Liver (tissue), 4 donors: ENCODE data around the gene ZNF439. TPM values are rescaled to one million over a fixed set of nuclear protein-coding genes. Genes with fewer than 3 reads are reported as not detected.

Experiments used
- polyA plus RNA-seq, 2 donors: library from polyadenylated mRNA; stranded (reverse) in 1 of 2; unstranded in 1 of 2; fragments of 200-250 nt in 1 of 2; fragments of >200 nt in 1 of 2; fragmentation: Nextera tagmentation in 1 of 2; extraction: Ambion mirVana in 1 of 2; gene quantifications; one replicate each; pipeline versions ENCODE4 v1.2.1 to v1.2.3, GENCODE V29; 2013 to 2015
- total RNA-seq, 2 donors: library from RNA; depleted of rRNA; stranded (reverse); fragments of >200 nt; gene quantifications; one replicate each; pipeline ENCODE4 v1.2.3, GENCODE V29; 2014
- donor health status: healthy.
- donor health status: healthy.
- donor health status: healthy.

Gene ZNF439
- total and polyA plus RNA-seq, 4 donors: 0.33 to 2.4 (median 1.3) TPM

Other genes starting within 250 kb of the ZNF439 start
- gene ZNF823, start 109.8 kb upstream of the ZNF439 start, total RNA-seq: 1 to 10 TPM; 3.1 to 6.4 TPM
- gene ZNF823, start 109.8 kb upstream of the ZNF439 start, polyA plus RNA-seq: 1 to 10 TPM; 2.4 to 3.0 TPM
- 1 to 10 TPM; 7.1 to 7.4 TPM for gene ZNF441, start 81.7 kb upstream of the ZNF439 start, total RNA-seq
- gene ZNF441, start 81.7 kb upstream of the ZNF439 start, polyA plus RNA-seq: 1 to 10 TPM; 1.8 to 4.2 TPM
- gene ZNF491, start 50.2 kb upstream of the ZNF439 start, total RNA-seq: 1 to 10 TPM in 1 of 2 donors, under 1 TPM in 1; 0.98 to 1.8 TPM
- gene ZNF491, start 50.2 kb upstream of the ZNF439 start, polyA plus RNA-seq: under 1 TPM; 0.24 to 0.51 TPM
- gene ZNF440, start 34.5 kb upstream of the ZNF439 start, total RNA-seq: 1 to 10 TPM; 7.2 to 8.5 TPM
- 1 to 10 TPM; 1.3 to 1.5 TPM for gene ZNF440, start 34.5 kb upstream of the ZNF439 start, polyA plus RNA-seq
- gene ZNF69, start 39.1 kb downstream of the ZNF439 start, total RNA-seq: 10 to 100 TPM; 11.8 to 12.0 TPM
- gene ZNF69, start 39.1 kb downstream of the ZNF439 start, polyA plus RNA-seq: 1 to 10 TPM; 2.5 to 5.9 TPM
- 10 to 100 TPM in 1 of 2 donors, 1 to 10 TPM in 1; 8.9 to 13.7 TPM for gene ZNF700, start 76.4 kb downstream of the ZNF439 start, total RNA-seq
- gene ZNF700, start 76.4 kb downstream of the ZNF439 start, polyA plus RNA-seq: 1 to 10 TPM; 3.1 to 4.5 TPM
- 1 to 10 TPM; 1.3 TPM for gene ZNF763, start 116.3 kb downstream of the ZNF439 start, total RNA-seq
- under 1 TPM; 0.31 to 0.54 TPM for gene ZNF763, start 116.3 kb downstream of the ZNF439 start, polyA plus RNA-seq
- gene ZNF433, start 187.0 kb downstream of the ZNF439 start, total RNA-seq: 1 to 10 TPM; 1.8 to 4.7 TPM
- 1 to 10 TPM; 1.3 to 3.2 TPM for gene ZNF433, start 187.0 kb downstream of the ZNF439 start, polyA plus RNA-seq
- gene ZNF878, start 204.2 kb downstream of the ZNF439 start, total RNA-seq: under 1 TPM; 0.25 to 0.33 TPM
- gene ZNF878, start 204.2 kb downstream of the ZNF439 start, polyA plus RNA-seq: not detected
- 1 to 10 TPM; 4.4 to 5.6 TPM for gene ZNF844, start 216.0 kb downstream of the ZNF439 start, total RNA-seq
- 1 to 10 TPM in 1 of 2 donors, under 1 TPM in 1; 0.72 to 1.4 TPM for gene ZNF844, start 216.0 kb downstream of the ZNF439 start, polyA plus RNA-seq